GF-D8 (cell line): Measurements from ENCODE around the gene EED.
"Not testable (repeated sequence)": the region's sequence is repeated elsewhere in the genome, so short reads cannot be mapped to it uniquely, and the experiment has no call there.

ENCODE experiments used
- DNase-seq: peaks from one replicate; lab custom pipeline; 2025; lab: John Stamatoyannopoulos, UW

The EED gene

GRCh38 chr11:86249307-86250098 is 5.0 kb downstream of the EED start:
- DNase-seq = no peak

GRCh38 chr11:86251345-86251744 is 6.8 kb downstream of the EED start:
- no peak for DNase-seq

GRCh38 chr11:86255896-86256295 is 11.3 kb downstream of the EED start:
- DNase-seq = no peak

DNA sequence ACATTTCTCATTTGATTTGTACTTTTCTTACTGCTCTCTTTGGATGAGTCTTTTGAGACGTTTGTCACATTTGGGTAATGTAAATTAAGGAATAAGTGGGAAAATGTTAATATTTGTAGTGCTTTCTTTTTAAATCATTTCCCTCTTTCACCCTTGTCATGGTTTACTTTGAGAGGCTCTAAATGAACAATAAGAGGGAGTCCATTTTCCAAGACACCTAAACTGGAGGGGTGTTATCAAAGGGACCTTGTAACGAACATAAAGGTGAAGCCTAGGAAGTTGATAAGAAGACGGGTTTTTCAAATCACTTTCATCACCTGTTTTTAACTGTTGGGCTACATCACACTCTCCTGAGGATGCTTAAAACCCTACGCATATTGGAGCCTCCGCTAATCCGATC is 12.1 kb downstream of the EED start:
- DNase-seq = no peak

- DNase-seq = no peak
Measured at GRCh38 chr11:86257446-86257845, 12.9 kb downstream of the EED start.

DNA sequence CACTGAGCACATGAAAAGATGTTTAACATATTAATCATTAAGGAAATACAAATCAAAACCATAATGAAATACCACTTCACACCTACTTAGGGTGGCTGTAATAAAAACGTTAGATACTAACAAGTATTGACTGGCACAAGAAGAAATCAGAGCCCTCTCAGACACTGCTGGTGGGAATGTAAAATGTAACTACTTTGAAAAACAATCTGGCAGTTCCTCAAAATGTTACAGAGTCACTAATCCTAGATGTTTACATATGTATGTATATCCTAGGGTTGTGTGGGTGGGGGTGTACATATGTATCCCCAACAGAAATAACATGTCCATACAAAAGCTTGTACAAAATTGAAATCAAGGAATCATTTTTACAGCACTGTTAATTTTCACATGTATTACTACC is 15.2 kb downstream of the EED start:
- DNase-seq = no peak

DNA sequence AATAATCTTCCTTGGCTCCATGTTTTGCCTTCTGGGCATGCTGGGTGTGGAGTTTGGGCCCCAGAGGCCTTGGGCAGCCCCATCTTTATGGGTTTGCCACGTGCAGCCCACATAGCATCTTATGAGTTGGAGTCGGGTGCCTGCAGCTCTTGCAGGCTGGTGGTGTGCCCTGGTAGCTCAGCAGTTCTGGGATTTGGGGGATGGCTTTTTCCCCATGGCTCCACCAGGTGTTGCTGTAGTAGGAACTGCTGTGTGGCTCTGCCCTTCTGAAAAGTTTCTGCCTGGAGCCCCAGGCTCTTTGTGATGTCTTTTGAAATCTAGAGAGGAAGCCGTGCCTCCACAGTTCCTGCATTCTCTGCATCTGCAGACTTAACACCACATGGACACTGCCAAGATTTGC is 16.8 kb downstream of the EED start:
- no peak for DNase-seq

- no peak for DNase-seq
Measured at GRCh38 chr11:86262387-86262786, 17.8 kb downstream of the EED start.

DNA sequence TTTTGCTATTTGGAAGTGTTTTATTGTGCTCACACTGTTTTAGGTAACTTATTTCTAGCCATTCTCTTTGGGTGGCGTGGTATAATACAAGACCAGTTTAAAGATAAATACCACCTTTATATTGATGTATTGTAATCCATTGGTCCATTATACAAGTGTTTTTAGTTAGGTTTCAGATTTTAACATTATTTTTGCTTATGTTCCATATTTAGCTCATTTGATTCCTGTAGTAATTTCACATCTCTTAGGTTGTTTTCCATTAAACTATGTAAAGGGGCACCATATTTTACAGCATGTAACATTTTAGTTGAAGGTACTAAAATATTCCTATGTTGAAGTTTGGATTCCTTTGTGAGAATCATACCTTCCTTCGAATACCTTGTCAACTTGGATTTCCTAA is 20.1 kb downstream of the EED start:
- no peak for DNase-seq

GRCh38 chr11:86265194-86265593 is 20.6 kb downstream of the EED start:
- DNase-seq = no peak

DNA sequence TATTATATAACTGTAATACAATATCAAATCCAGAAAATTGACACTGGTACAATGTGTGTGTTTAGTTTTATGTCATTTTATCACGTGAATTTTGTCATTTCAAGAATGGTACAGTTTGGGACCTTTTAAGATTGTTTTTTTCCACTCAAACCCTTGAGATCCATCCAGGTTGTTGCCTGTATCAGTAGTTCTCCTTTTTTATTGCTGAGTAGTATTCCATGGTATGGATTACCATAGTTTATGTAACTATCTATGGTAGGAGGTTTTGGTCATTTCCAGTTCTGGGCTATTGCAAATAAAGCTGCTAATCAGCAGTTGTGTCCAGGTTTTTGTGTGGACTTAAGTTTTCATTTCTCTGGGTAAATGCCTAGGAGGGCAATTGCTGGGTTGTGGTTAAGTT is 25.1 kb downstream of the EED start:
- DNase-seq = no peak

GRCh38 chr11:86274503-86274902 is 29.9 kb downstream of the EED start:
- DNase-seq = no peak

DNA sequence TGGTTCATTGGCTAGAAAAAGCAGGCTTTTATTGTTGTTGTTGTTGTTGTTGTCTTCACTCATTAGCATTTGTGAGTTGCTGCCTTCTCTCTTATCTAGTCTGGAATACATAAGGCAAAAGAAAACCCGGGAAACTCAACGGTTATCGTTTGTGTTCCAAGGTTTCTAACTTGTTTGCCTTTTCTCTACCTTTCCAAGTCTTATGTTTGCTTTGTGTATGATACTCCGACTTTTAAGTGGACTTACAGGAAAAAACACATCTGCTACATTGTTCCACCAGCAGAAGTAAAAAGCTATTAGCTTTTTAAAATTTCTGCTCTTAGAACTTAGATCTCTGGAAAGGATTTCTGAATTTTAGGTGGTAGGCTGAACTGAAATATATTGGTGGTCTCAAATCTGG is 30.4 kb downstream of the EED start:
- no peak for DNase-seq

DNA sequence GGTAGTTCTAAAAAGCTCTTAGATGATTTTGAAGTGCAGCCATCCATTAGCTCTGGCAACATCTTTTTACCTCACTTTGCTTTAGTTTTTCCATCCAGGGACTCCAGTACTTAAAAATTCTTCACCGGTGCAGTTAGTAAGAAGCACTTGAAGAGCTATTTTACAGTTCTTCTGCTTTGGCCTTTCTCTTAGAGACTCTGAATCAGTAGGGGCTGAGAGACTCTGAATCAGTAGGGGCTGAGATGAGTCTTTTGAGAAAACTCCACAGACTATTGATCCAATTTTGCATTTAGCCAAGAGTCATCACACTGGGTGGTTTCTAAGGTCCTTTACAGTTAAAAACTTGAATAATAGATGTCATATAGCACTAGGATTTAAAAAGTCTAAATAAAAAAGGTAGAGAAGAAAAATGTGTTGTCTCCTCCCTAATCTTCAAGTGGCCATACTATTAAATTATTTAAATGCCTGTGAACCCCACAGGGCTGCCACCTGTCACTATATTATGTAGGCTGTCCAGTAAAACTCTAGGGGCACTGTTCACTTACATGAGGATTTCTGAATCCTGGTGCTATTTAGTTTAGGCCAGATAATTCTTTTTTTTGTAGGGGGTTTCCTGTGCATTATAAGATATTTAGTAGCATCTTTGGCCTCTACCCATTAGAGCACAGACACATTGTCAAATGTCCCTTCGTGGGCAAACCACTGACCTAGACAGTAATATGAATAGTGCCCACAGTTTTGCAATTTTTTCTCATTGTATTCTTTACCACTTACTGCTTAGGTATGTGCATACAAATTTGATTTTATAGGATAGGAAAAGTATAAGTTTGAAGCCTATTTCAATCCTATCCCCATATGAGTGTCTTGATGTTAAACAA is 31.2 kb downstream of the EED start:
- DNase-seq = no peak

- no peak for DNase-seq
Measured at GRCh38 chr11:86277741-86278140, 33.2 kb downstream of the EED start.

DNA sequence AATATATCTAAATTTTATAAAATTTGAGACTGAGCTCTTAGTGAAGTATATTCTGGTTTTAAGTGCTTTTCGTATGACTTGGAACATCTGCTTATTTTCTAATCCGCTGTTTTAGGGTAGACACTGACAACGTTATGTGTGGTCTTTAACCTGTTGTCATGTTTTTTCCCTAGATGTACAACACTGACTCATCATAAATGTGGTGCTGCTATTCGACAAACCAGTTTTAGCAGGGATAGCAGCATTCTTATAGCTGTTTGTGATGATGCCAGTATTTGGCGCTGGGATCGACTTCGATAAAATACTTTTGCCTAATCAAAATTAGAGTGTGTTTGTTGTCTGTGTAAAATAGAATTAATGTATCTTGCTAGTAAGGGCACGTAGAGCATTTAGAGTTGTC is 33.7 kb downstream of the EED start:
- DNase-seq = no peak

DNA sequence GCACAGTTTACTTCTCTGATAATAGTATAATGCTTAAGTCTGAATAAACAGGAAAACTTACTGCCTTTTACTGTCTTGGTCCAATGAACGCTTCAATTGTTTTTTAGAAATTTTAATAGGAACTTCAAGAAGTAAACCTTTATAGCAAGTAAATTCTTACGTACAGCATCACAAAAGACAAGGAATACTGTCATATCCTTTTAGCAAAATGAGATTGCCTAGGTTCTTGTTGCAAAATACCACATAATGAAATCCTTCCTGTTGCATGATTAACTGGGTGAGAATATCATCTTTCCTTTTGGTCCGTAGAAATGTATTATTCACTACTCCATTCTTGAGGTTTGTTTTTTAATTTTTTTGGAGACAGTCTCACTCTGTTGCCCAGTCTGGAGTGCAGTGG is 35.2 kb downstream of the EED start:
- DNase-seq = no peak

DNA sequence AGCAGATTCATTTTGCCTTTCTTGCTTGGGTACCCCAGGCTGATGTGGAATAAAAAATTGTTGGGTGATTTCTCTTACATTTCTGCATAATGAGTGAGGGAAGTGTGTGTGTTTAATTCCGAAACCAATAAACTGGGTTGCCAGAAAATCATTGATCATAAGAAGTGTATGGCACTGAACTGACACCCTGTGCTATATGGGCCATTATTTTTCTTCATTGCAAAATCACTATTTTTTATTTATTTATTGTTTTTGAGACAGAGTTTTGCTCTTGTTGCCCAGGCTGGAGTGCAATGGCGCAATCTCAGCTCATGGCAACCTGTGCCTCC is 42.9 kb downstream of the EED start:
- DNase-seq = no peak

DNA sequence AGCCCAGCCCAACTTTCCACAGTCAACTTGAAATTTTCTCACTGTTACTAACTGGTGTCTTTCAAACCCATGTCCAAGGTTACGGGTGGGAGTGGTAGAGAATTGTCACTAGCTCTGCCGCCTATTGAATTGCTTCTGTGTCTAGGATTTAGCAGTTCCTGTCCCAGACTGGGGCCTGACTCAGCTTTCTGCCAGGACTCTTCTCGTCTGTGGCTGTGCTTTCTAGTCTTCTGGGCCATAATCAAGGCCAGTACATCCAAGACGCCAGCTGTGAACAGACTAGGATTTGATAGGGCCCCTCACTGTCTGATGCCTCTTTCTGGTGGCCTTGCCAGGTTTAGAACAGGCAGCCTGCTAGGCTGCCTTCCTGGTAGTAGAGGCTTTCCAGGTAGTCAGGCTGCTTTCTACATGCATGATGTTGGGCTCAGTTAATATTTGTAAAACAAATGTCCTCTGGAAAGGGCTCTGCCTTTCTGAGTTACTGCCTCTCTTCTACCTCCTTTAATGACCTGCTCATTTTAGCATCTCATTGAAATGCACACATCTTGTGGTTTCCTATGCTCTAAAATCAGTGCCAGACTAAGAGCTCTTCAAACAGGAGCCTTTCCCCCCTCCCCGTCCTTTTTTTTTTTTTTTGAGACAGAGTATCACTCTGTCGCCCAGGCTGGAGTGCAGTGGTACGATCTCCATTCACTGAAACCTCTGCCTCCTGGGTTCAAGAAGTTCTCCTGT is 44.4 kb downstream of the EED start:
- no peak for DNase-seq

DNA sequence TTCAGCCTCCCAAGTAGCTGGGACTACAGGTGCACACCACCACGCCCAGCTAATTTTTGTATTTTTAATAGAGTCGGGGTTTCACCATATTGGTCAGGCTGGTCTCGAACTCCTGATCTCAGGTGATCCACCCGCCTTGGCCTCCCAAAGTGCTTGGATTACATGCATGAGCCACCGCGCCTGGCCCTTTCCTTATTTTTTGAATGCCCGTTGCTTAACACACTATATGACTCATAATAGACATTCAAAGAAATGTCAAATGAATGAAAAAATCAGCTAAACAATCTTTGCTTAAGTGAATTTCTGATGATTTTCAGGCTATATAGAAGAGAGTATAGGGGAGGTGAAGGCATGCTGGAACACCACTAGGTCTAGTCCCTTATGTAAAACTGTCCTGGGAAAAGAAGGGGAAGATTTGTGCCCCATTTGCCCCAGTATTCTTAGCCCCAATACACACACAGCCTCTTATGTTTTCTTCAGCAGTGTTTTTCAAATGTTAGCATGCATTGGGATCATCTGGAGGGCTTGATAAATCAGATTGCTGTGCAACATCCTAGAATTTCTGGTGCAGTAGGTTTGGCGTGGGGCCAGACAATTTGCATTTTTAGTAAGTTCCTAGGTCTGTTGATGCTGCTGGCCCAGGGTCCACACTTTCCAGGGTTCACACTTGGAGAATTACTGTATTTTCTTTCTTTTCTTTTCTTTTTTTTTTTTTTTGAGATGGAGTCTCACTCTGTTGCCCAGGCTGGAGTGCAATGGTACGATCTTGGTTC is 45.1 kb downstream of the EED start:
- not testable (repeated sequence) for DNase-seq

DNA sequence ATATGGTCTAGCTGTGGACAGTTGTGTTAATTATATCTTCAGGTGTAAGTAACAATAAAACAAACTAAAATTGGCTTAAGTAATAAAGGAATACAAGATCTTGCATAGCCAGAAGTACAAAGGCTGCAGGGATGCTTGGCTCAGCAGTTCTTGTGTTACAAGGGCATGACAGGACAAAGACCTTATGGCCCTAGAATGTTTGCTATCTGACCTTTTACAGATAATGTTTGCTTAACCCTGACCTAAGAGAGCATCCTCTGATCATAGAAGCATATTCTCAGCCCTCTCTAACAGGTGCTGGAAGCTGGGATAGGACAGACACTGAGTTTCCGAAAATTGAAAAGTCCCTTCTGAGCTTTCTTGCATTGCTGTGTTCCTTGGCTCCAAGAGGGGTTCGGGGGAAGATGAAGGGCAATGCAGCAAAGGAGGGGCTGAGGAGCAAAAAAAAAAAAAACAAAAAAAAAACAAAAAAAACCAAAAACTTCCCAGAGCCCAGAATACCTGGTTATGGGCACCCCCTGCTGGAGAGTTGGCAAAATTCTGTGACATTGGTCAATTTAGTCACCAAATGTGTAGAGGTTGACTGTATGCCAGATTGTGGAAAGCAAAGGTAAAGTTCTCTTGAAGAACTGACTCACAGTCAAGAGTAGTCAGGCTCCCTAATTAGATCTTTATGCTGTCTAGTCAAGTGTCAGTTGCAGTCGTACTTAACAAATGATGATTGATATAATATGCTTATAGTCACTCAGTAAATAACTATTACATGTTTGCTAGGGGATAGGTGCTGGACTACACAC is 47.1 kb downstream of the EED start:
- no peak for DNase-seq
